NOMO-1 treated with dmso at 0.1 percent for 144 hours (cell line): Measurements from ENCODE around the gene PITX1.

Experiments used
- DNase-seq: peaks from one replicate; lab custom pipeline; 2025; ENCODE audit not compliant: unreplicated experiment; lab: John Stamatoyannopoulos, UW

The PITX1 gene

DNA sequence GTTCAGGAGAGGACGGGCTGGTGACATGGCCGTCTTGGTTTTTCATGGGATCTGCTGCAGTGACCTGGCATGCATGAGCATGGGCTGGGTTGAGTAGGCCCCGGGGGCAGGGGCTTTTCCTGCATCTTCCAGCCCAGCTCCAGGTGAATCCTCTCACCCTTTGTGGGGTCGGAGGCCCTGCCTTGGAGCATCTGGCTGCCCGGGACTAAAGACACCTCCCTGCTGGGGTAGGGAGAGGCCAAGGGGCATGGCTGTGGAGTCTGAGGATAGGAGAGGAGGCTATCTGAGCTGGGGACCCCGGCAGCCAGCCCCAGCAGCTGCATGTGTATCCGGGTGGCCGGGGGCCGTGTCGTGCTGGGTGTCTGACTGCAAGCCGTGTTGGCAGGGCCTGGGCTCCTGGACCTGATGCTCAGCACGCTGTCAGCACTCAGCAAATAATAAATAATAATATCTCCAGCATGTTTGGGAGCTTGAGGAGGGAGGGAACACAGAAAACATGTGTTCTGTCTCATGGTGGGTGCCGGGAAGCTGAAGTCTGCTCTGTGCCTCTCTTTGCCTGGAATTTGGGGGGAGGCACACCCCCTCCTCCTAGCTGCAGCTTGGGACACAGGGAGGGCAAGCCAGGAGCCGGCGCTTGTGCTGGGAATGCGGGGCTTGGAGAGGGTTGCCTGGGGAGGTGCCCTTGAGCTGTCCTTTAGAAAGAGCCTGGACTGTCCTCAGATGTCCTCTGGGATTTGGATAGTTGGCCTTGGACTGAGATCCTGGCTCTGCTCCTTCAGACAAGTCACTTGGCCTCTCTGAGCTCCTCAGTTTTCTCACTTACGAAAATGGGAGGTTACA, 28.4 kb upstream of the PITX1 start:
- DNase-seq, result no peak

DNA sequence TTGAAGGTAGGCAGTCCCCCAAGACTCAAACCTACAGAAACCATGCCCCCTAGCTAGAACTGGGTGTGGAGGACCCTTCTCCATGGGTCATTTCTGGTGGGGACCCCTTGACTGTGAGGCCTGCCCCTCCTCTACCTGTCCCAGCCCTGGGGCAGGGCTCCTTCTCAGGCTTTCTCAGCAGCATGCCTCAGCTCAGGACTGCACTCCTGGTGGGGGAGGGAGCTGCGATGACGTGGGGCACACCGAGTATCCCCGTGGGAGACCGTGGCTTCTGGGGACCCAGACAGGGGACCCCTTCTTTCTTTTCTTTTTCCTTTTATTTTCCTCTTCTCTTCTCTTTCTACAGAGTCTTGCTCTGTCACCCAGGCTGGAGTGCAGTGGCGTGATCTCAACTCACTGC, 27.0 kb upstream of the PITX1 start:
- DNase-seq, result no peak

DNA sequence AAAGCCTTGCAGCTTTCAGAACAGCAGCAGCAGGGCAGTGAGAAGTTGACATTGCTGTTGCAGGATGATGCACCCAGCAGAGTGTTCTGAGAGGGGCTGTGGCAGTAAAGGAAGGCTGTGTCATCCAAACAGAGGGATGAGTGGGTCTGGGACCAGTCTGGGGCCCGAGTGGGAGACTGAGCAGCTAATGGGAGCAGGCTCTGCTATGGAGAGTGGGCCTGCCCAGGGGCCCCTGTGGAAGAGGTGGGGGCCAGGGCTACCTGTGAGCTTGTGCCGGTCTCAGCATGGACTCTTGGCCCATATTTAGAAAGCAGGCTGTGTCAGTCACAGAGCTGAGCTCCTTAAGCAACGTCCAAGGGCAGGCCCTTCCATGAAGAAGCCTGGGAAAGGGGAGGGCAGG, 26.0 kb upstream of the PITX1 start:
- no peak for DNase-seq

DNA sequence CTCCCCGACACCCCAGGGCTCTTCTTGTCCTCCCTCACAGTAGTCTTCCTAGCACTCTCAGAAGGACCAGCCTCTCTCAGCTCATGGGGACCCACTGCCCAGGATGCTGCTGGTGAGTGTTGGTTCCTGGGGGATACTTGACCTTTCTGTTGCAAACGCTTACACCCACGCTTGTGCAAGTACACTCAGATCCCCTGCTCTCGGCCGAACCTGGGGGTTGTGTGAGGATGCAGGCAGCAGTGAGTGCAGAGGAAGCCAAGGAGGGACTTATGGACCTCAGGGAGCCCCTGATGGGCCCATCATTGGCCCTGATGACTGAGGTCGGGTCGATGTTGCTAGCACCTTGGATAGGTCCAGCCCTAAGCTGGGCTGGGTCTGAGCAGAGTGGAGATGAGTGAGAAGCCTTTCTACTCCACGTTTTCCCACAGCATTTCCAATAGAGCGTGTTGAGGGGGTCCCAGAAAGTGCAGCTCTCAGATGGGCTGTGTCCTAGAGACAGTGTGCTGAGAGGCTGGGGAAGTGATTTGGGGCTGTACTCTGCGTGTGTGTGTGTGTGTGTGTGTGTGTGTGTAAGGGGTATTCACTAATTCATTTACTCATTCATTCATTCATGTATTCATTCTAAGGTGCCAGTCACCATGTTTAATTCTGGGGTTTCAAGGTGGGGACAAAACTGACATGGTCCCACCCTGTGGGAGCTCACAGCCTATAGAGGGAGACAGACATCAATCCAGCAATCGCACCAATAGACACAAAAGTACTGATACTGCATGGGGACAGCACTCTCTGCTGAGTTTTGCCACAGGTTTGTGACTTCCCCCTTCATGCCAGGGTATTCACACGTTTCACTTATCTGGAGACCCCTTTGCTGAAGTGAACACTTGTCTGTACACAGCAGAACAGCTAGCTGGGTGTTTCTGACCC, 25.2 kb upstream of the PITX1 start:
- no peak for DNase-seq

DNA sequence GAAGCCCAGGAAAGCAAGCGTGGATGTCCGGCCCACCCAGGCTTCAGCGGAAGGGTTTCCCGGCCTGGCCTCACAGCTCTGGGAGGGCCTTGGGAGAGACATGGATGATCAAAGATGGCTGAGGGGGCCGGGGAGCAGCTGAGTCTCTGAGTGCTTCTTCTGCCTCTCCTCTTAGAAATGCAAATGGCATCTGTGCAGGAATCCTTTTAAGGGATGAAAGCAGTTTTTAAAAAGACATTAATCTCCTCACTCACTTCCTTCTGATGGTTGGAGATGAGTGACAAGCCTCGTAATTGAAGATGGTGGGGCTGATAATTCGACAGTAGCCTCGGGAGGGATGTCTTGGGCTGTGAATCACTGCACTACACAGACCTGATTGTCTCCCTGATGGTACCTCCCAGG, 24.3 kb upstream of the PITX1 start:
- no peak for DNase-seq

DNA sequence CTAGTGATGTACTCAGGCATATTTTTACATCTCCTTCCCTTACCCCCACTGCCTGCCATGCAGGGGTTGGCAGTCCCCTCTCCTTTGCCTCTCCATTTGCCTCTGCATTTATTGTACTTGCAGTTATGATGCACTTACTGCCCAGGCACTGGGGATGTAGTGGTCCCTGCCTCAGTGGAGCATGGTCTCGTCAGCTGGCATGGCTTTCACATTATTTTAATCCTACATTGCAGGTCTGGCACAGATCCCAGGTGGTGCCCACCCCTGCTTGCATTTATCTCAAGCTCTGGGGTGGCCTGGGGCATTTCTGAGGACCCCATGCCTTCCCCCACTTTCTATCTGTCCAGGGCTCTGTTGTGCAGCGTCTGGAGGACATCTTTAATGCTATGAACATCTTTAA, 23.2 kb upstream of the PITX1 start:
- no peak for DNase-seq

DNA sequence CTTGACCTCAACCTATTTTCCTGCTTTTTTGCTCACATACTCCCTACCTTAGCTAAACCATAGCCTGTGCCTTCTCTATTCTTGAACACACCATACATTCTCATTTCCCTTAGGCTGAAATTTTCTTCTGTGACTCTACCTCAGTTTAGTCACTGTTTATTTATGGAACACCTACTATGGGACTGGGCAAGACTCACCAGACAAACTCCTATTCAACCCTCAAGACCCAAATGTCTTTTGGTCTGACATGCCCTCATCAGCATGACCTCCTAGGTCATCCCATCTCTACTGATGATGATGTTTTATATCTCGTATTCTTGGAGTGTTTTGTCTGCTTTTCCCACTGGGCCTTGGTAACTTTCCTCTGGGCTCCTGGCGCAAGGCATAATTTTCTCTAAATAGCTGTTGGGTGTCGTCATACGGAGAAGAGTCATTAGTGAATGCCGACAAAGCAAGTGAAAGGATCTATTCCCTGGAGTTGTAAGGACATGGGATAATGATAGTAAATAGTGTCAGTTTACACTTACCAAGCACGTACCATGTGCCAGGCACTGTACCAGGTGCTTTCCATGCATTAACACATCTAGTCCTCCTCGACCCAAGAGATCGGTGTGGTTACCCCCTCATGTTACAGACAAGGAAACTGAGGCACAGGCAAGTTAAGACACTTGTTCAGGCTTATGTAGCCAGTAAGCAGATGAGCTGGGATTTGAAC, 22.4 kb upstream of the PITX1 start:
- DNase-seq, result no peak

DNA sequence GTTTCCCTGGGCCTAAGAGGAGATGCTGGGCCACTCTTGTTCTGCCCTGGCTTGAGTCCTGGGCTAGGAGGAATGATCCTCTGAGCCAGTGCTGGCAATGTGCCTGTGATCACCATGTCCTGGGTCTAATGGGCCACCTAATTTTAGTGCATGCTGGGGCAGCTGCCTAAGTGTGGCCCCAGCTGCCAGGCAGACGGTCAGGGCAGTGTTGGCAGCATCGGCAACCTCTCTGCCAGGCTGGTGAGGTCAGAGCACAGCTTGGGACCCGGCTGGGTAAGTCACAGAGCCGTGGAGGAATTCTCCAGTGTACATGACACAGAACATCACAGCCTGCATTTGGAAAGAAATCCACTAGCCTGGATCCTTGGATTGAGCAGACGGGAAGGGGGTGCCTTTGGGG, 21.4 kb upstream of the PITX1 start:
- DNase-seq, result no peak

DNA sequence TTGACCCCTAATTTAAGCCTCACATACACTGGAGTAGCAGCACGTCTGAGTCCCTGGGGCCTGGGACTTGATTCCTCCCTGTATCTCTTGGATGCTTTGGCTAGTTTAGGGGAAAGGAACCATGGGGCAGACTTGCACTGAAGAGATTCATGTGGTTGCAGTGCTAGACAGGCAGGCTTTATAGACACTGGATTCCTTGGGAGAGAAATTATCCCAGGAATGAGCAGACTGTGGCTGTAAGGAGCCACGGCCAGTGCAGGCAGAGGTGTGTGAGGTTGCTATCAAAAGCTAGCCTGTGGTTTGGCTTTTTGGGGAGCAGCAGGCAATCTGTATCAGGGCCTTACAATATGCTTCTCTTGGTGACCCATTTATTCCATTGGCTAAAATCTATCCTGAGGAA, 20.5 kb upstream of the PITX1 start:
- DNase-seq, result no peak

DNA sequence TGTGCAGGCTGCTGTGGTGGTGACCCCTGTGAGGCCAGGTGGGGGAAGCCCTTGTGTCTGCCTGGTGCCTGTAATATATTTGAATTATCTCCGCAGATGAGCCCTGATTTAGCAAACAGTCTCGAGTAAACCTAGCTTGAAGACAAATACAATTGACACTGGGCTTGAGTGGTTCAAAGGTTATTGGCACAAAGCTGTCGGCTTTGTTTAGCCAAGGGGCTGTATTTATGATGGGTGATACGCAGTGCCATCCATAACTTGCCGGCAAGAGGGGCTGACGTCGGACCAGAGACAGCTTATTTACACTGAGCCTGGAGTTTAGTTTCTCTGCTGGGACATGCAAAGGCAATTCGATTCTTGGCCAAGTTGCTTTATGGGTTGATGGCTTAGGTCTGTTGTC, 20.0 kb upstream of the PITX1 start:
- DNase-seq, result no peak

DNA sequence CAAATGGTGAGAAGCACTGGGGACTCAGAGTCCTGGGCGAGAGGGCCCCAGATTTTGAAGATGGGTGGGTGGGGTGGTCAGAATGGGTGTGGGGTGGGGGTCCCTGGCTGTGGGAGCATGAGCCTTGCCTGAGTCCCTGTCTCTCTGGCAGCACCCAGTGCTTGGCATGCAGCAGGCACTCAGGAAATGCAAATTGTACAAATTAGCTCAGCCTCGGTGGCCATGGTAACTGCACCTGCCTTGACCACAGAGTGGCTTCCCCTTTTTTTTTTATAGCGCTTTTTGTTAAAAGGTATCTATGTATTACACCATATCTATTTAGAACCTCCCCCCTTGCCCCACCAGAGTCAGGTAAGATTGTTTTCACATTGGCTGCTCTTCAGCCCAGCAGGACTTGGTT, 19.2 kb upstream of the PITX1 start:
- DNase-seq, result peak; percentile 6

DNA sequence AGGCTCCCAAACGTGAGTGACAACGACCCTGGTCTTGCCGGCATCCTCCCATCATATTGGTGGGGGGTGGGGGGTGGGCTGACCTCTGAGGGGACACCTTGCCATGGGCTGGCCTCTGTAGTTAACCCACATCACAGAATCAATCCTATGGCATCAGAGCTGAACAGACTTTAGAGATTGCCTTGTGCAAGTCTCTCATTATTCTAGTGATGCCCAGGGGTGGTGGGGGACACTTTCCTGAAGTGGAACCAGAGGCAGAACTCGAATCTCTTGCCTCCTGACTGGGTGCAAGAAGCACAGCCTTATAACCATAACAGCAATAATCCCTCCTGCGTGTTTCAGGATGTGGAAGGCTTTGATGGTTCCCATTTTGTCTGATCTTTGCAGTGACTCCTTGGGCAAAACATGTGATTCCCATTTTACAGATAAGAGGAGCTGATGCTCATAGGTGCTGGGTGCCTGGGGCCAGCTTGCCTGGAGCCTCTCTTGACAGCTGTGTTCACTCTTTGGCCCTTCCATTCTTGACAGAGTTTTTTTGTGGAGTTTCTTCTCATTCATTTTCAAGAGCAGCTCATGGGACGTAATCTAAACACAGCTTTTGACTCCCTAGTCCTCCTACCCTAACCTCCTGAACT, 18.6 kb upstream of the PITX1 start:
- DNase-seq, result no peak

DNA sequence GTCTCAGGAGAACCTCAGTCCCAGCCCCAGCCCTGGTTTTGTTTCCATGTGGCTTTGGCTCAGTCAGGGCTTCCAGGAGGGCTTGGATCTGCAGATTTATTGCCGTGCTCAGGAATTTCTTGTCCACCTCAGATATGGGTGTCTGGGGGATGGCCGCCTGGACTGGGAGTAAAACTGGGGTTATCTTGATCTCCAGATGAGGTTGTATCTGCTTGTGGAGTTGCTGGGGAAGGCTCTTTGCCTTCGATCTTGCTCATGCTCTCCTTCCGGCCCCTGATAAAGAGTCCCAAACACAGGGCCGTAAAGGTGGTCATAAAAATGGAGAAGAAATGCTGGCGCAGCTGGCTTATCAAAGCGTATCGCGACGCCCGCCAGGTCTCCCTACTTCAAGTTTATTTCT, 17.8 kb upstream of the PITX1 start:
- no peak for DNase-seq

DNA sequence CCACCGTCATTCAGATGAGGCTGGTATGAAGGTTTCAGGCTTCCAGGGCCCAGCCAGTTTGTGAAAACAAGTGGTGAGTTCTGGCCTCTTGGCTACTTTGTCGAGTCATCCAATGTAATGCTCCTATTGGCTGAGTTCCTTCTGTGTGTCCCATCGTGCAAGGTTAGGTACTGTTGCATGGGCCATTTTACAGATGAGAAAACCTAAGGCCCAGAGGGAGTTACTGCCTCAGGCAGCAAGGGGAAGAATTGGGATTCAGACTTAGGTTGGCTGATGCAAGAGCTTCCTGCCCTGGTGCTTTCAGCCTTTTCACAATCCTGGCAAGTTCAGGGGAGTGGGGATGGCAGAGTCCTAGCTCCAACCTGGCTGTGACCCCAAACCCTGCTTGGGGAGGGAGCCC, 17.4 kb upstream of the PITX1 start:
- DNase-seq, result no peak

DNA sequence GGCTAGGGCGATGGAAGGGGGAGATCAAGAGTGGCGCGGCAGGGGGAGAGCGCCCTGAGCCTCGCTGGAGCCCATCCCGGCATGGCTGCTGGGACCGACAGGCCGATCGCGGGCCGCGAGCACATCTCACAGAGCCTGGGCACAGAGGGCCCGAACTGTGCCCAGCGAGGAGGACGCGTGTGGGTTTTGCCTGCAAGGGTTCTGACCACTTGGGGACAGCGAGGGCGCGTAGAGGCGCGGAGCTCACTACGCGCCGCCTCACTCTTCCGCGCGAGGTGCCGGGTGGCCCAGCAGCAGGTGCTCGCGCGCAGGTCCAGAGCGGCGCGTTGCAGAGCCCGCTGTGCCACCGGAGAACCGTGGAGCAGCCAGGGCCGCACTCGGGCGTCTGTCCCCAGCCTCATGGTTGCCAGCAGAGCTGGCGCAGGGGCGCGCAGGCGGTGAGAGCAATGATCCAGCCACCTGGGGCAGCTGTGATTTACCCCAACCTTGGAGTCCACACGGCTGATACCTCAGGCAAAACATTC, 16.3 kb upstream of the PITX1 start:
- DNase-seq, result no peak

DNA sequence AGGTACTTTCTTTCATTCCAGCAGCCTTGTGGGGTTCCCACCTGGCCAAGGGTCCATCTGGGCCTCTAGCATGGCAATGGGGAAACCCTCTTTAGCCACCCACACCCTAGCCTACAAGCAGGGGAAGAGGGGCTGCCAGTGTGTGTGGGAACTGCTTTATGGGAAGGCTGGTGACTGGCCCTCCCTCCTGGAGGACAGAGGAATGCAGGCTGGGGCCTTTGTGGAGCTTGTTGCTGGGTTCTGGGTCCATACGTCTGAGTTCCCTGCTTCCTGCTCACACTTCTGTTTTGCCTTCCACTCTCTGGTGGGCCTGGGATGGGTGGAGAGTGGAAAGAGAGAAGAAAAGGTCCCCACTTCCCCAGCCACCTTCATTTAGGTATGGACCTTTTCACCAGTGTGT, 14.9 kb upstream of the PITX1 start:
- no peak for DNase-seq

DNA sequence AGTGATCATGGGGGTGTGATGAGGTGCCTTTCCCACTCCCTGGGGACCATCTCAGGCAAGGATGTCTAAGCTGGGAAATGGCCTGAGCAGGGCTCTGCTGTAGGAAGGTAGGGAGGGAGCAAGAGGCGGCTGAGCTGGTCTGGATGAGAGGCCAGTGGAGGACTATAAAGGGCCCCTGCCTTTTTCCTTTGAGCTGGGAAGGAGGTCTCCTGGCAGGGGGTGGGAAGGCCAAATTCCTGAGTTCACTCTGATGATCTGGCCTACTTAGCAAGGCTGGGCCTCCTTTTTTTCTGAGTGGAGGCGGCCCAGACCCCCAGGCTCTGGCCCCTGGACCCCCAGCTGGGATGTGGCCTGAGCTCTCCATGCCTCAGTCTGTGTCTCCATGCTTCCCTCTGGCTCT, 14.3 kb upstream of the PITX1 start:
- DNase-seq, result no peak

DNA sequence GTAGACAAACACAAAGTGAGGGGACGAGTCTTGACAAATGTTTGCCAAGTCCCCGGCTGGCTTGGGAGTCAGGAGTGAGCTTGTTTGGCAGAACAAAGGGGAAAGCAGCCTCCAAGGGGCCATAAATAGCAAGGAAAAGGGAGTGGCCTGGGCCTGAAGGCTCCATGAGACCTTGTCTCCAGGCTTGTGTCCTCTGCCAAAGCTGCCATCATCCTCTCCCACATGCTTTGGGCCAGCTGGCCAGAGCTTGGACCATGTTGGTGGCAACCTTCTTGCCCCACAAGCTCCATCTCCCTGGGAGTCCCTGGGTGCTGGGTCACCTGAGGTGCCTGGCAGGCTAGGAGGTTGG, 13.3 kb upstream of the PITX1 start:
- no peak for DNase-seq

DNA sequence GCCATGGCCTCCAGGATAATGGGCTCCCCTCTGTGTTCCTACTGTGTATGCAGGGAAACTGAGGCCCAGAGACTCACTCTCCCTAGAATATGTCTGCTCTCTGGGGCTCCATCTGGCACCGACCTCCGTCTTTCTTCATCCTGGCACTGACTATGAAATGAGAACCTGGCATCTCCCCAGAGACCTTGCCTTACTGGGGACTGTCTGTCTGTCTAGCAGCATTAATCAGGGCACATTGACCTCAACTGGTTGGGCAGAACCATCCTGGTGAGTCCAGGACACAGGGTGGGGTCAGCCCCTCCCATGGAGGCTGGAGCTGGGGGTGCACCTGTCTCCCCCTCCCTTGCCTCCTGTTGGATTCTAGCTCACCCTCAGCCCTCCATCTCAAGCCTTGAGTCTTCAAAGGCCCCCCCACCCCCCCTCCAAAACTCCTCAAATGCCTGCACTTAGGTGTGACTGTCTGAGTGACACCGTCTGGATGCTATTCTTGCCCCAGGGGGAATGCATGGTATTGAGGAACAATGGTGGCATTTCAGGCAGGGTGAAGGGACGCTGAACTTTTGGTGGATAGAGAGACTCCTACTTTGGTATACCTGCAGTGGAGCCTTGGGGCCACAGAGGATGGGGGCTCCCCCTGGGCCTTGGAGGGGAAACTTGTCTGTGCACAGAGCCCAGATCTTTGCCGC, 12.8 kb upstream of the PITX1 start:
- no peak for DNase-seq

DNA sequence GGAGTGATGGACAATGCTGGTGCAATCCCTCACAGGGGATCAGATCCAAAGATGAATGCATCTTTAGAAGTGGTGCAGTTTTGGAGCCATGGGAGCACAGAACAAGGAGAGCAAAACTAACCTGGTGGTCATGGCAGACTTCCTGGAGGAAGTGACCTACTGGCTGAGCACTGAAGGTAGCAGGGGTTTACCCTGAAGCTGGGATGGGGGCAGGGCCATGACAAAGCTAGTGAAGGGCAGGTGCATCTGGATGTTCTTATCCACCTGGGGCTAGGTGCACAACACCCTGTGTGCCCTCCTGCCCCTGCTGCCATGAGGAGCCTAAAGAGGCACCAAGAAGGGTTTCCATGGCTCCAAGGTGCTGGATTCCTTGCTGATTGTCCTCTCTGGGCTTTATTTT, 11.5 kb upstream of the PITX1 start:
- DNase-seq, result no peak
